Measurements from ENCODE around the gene NKAIN2.
"Not testable (repeated sequence)": the region's sequence is repeated elsewhere in the genome, so short reads cannot be mapped to it uniquely, and the experiment has no call there.

The NKAIN2 gene

DNA sequence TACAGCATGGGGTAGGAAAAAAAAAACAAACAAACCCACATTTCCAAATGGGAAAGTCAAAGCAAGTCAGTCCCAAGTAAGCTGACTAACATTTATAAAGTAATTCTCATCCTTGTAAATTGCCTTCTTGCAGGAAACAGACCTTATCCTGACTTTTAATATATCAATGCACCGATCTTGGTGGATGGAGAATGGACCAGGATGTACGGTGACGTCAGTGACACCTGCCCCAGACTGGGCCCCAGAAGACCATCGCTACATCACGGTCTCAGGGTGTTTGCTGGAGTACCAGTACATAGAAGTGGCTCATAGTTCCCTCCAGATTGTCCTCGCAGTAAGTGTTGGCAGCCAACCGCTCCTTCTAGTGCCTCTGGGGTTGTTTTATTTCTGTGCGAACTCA is 854.4 kb downstream of the NKAIN2 start:
- no peak for DNase-seq

- DNase-seq = no peak
These were observed 855.8 kb downstream of the NKAIN2 start for GRCh38 chr6:124659427-124659826.

- DNase-seq = no peak
These were observed 856.5 kb downstream of the NKAIN2 start for GRCh38 chr6:124660185-124660584.

DNA sequence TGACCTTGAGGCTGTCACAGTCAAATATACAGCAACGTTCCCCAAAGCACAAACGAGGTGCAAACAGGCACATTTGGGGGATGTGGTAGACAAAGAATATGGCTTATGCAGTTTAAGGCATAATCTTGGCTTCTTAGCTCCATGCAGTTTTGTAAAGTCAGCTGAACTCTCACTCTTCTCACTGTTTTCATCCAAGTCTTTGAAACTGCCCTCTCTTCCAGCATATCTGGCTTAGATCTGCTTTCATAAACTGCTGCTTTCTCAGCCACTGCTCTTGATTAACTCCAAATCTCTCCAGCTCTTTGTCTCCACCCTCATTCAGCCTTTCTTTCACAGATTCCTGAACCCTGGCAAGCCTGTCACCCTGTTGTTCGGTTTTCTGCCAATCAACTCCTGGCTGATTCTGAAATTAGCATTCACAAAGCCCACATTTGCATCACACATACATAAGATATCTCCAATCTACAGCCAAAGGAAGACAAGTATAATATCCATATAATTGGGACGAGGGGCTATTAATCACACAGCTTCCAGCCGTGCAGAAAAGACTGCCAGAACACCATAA is 857.5 kb downstream of the NKAIN2 start:
- DNase-seq = no peak

GRCh38 chr6:124668028-124668427 is 864.4 kb downstream of the NKAIN2 start:
- DNase-seq = no peak

DNA sequence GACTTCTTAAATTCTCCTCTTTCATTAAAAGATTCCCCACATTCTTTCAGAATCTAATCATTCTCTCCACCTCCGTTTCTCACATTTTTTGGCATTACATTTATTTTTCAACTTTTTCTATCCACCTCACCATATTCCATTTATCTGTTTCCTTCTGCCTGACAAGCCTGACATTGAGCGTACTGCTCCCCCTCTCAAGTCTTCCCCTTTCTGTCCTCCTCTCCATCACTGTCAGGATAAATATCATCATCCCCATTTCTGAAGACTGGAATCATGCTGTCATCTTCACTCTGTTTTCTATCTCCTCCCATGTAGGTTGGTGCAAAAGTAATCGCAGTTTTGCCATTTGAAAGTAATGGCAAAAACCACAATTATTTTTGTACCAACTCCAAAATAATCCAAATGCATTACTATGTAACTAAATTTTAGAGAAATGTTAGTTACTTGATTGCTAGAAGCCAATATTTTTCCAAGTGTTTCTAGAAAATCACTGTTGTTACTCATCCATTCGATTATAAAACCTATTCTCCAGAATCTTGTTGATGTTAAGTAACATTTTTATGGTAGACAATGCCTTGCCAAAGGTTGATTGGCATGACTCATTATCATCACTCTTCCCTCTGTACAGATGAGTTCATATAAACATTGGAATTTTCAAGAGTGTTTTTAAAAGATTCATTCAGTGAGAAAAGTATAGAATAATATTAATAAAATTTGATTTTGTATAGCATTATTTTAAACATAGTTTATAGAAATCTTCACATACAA is 866.2 kb downstream of the NKAIN2 start:
- no peak for DNase-seq

GRCh38 chr6:124670801-124671200 is 867.1 kb downstream of the NKAIN2 start:
- DNase-seq = no peak

DNA sequence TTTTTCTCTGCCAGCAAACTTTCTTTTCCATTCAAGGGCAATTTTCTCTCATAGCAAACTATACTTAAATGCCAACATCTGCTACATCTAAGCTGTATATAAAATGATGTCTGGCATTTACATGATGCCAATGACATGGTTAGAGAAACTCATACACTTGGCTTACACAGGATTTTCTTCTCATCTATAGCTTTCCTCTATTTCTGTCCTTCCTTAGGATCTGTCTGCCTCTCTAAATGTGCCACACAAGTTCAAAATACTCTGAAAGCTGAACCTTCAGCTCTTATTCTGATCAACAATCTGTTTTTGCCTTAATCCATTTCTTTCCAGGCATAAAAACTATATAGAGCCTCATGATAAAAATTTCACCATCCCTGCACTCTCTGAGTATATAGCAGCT is 867.7 kb downstream of the NKAIN2 start:
- DNase-seq = no peak

DNA sequence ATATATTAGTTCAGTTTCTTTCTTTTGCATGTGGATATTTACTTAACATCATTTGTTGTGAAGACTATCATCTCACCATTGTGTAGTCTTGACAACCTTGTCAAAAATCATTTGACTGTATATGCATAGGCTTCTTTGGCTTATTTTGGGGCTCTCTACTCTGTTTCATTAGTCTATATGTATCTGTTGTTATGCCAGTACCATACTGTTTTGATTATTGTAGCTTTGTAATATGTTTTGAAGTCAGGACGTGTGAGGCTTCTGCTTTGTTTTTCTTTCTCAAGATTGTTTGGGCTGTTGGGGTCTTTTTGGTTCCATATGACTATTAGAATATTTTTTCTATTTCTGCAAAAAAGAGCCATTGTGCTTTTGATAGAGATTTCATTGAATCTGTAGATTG is 870.4 kb downstream of the NKAIN2 start:
- no peak for DNase-seq

GRCh38 chr6:124676033-124676432 is 872.4 kb downstream of the NKAIN2 start:
- no peak for DNase-seq

- no peak for DNase-seq
These were observed 874.2 kb downstream of the NKAIN2 start for GRCh38 chr6:124677874-124678273.

DNA sequence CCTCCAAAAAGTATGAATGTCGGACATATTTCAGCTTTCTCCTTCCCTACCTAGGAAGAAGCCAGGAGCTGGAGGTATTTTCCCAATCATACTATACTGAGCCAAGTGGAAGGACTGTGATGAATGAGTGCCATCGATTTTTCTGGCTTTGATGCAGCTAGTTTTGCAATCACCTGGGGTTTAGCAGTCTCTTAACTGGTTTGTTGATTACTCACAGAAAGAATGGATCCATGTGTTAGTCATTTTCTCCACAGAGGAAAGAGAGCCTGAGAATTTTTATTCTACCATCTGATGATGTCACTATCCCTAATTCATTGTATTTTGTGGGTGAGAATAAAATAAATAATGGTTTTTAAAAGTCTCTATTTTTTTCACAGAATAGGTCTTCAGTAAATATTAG is 875.7 kb downstream of the NKAIN2 start:
- DNase-seq = no peak

GRCh38 chr6:124682751-124683150 is 879.1 kb downstream of the NKAIN2 start:
- no peak for DNase-seq

GRCh38 chr6:124683507-124683906 is 879.8 kb downstream of the NKAIN2 start:
- DNase-seq = no peak

- DNase-seq = no peak
These were observed 881.0 kb downstream of the NKAIN2 start for GRCh38 chr6:124684621-124685020.

DNA sequence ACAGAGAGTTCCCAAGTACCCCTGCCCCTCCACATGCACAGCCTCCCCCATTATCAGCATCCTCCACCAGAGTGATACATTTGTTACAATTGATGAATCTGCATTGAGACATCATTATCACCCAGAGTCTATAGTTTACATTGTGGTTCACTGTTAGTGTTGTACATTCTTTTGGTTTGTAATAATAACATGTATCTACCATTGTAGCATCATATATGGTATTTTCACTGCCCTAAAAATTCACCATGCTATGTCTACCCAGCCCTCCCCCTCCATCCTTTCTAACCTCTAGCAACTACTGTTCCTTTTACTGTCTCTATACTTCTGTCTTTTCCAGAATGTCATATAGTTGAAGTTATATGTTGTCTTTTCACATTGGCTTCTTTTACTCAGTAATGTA is 884.7 kb downstream of the NKAIN2 start:
- DNase-seq = no peak

DNA sequence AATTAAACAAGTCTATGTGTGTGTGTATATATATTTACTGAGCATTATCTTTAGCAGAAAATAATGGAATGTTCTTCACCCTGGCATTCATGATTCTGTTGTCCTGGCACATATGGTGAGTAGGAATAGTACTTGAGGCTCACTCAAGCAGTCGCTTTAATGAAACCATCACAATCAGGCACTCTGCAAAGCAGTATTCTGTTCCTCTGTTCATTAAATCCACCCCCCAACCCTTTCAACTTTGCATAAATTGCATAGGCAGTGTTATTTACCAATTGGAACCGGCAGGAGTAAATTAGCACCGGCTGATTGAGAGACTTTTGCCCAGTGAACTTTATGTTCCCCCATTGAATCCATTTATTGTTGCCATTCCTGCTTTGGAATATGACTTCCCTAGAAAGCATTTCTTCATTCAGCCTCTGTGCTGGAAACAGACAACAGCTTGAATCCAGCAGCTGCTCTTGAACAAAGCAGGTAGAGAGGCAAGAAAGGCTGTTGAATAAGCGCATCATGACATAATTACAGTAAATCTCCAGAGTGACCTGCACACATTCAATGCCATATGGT is 890.6 kb downstream of the NKAIN2 start:
- no peak for DNase-seq

DNA sequence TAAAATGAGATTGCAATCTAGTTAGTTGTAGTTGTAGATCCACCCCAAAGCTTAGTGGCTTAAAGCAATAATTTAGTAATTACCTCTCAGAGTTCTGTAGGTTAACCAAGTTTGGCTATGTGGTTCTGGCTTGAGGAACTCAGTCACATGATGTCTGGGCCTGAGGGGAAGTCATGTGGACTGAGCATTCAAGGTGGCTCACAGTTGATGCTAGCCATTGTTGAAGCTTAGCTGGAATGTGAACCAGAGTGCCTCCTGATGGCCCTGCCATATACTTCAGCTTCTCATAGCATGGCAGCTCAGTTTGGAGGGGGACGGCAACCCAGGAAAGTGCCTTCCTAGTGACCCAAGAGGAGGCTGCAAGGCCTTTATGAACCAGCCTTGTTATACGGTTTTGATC is 895.4 kb downstream of the NKAIN2 start:
- DNase-seq = no peak

DNA sequence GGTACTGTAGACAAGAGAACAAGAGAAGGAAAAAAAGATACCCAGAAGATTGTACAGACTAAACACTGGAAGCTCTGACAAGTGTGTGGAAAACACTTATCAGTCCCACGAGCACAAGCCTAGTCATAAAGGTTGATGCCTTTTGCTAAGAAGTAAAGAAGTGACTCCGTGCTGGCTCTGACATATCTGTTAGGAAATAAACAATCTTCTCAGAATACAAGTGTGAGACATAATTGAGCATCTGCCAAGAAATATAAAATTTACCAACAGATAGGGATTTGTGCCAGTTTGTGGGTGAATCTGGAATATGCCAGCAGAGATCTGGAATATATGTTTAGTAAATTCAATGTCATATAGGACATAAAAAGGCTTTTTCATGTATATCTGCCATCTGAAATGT is 899.9 kb downstream of the NKAIN2 start:
- DNase-seq = no peak

DNA sequence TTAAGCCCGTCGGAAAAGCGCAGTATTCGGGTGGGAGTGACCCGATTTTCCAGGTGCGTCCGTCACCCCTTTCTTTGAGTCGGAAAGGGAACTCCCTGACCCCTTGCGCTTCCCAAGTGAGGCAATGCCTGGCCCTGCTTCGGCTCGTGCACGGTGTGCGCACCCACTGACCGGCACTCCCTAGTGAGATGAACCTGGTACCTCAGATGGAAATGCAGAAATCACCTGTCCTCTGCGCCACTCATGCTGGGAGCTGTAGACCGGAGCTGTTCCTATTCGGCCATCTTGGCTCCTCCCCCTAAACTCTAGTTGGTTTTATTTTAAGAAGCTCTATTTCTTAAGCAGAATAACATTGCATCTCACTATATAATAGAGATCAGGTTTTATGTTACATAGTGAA is 908.9 kb downstream of the NKAIN2 start:
- DNase-seq = not testable (repeated sequence)

DNA sequence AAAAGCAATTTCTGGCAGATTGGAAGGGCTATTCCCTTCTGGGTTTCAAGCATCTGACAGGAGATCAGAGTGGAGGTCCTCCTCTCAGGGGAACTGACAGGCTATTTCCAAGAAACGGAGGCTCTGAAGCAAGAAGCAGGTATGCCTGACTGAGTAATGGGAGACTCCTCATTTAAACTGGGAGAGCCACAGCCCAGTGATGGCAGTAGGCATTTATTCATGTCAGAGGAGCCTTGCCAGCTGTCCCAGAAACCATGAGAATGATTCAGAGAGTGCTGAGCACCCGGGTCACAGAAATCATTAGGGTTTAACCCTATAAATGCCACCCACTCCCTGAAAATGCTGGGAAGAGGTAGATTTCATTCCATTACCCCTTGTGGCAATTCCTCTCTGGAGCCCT is 911.1 kb downstream of the NKAIN2 start:
- no peak for DNase-seq

DNA sequence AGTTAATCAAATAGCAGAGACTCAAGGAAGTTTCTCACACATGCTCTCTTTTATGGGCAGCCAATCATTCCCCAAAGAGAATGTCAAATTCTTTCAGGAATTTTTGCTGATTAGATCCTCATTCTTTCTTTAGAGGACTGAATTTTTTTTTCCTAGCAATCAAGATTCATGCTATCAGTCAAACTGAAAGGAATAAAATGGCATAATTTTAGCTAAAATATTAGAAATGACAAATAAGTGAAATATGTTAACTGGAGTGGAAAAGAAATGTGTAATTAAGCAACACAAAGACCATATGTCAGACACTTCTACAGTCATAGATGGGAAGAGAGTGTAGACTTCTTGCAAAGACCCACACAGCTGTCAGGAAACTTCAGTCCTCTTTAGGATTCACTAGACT is 916.2 kb downstream of the NKAIN2 start:
- DNase-seq = no peak

DNA sequence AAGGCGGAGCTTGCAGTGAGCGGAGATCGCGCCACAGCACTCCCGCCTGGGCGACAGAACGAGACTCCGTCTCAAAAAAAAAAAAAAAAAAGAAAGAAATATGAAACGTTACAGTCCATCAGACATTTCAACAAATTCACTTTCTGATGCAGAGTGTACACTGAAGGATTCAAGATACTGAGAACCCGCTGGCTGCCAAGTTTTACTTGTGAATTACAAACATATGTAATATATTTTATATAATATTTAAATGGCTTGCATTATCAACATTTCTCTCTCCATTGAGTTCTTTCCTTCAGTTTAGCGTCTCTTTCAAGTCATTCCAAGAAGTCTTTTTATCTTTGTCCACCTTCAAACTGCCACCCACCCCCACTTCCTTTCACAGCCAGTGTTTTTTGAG is 917.7 kb downstream of the NKAIN2 start:
- no peak for DNase-seq

GRCh38 chr6:124722141-124722878 is 918.6 kb downstream of the NKAIN2 start:
- no peak for DNase-seq
